MM.1S (cell line): ENCODE measurements around the gene CLEC2D.

ENCODE experiments used
- CTCF ChIP-seq: fragments of 300-600 bp; sonication (generic); IDR thresholded peaks from 2 replicates; pipeline ENCODE4 v1.5.1; 2016; ENCODE audit warnings: antibody characterized with exemption, low read length, mixed read lengths
- EZH2 ChIP-seq: fragments of 300-600 bp; sonication (generic); optimal IDR thresholded peaks from 2 replicates; pipeline ENCODE3; 2017; ENCODE audit warnings: low read depth, mild to moderate bottlenecking, antibody characterized with exemption, low read length, mixed read lengths

GRCh38 chr12:9700606-9700956 lies 31.1 kb downstream of the CLEC2D start:
- TF ChIP-seq CTCF (no peak), EZH2 (no peak)
